Caco-2 (cell line): ENCODE measurements around the gene EXOSC6. TPM values are rescaled to one million over a fixed set of nuclear protein-coding genes. Genes with fewer than 3 reads are reported as not detected.

Source experiments
- BruUV-seq: library from RNA; stranded (reverse); fragments of 400-500 nt; replicated peaks from 2 replicates; lab custom pipeline; 2021; lab: Mats Ljungman, UMichigan
- CTCF ChIA-PET: fragments of 300-600 bp; sonication (Branson Sonifier 250); formaldehyde crosslinking; loops from one replicate; lab custom pipeline; 2022; ENCODE audit warnings: antibody characterized with exemption; lab: Charles Lee
- POLR2A ChIA-PET: fragments of 300-600 bp; sonication (Branson Sonifier 250); formaldehyde crosslinking; loops from one replicate; lab custom pipeline; 2022; ENCODE audit warnings: antibody characterized with exemption; lab: Charles Lee
- DNase-seq, 2 experiments: peaks; one replicate each; pipeline versions ENCODE4 v3.0.0 to v3.0.0-alpha.2; 2020 to 2022
- H3K27me3 ChIP-seq: replicated peaks from 2 replicates; pipeline ENCODE4 v1.6.0; 2011; ENCODE audit warnings: low read length; ENCODE audit not compliant: control insufficient read depth, insufficient read depth
- H3K36me3 ChIP-seq: 2 replicates; pipeline ENCODE4 v1.5.1; 2011; ENCODE audit warnings: low read length; ENCODE audit not compliant: control insufficient read depth, insufficient read depth
- H3K4me1 ChIP-seq: fragments of 250-450 bp; sonication (Bioruptor Pico); 2 replicates; pipeline ENCODE4 v1.5.1; 2020; ENCODE audit warnings: mild to moderate bottlenecking
- H3K4me3 ChIP-seq: 2 replicates; pipeline ENCODE4 v1.5.1; 2011; ENCODE audit warnings: low read depth, mild to moderate bottlenecking, control low read depth, low read length
- H3K9me3 ChIP-seq: fragments of 250-450 bp; sonication (Bioruptor Pico); 2 replicates; pipeline ENCODE4 v1.5.1; 2020; ENCODE audit warnings: mild to moderate bottlenecking, moderate library complexity
- H3K27ac Mint-ChIP-seq: one replicate; pipeline ENCODE4 v1.8.0; 2022; ENCODE audit warnings: mixed read lengths; ENCODE audit not compliant: unreplicated experiment
- H3K27me3 Mint-ChIP-seq: one replicate; pipeline ENCODE4 v1.8.0; 2022; ENCODE audit warnings: mixed read lengths; ENCODE audit not compliant: insufficient read depth, unreplicated experiment
- H3K36me3 Mint-ChIP-seq: one replicate; pipeline ENCODE4 v1.8.0; 2022; ENCODE audit warnings: mild to moderate bottlenecking, mixed read lengths; ENCODE audit not compliant: insufficient read depth, unreplicated experiment
- H3K4me1 Mint-ChIP-seq: one replicate; pipeline ENCODE4 v1.8.0; 2022; ENCODE audit warnings: low read depth, mixed read lengths; ENCODE audit not compliant: unreplicated experiment
- H3K4me3 Mint-ChIP-seq: one replicate; pipeline ENCODE4 v1.8.0; 2022; ENCODE audit warnings: mild to moderate bottlenecking, moderate library complexity, mixed read lengths; ENCODE audit not compliant: unreplicated experiment
- H3K9me3 Mint-ChIP-seq: one replicate; pipeline ENCODE4 v1.8.0; 2022; ENCODE audit warnings: mixed read lengths; ENCODE audit not compliant: unreplicated experiment
- CTCF ChIP-seq, 2 experiments: fragments of 200-600 bp in 1 of 2; IDR thresholded peaks; 1 replicate in 1 of 2; 2 replicates in 1 of 2; pipeline versions ENCODE4 v1.5.1 to v1.8.0; 2011 to 2022; ENCODE audit warnings: antibody characterized with exemption in 1 of 2, control low read depth in 1 of 2, inconsistent platforms in 1 of 2, low read depth in 1 of 2, low read length in 1 of 2, mild to moderate bottlenecking in 1 of 2, moderate library complexity in 1 of 2; ENCODE audit not compliant: insufficient read depth in 1 of 2, severe bottlenecking in 1 of 2, unreplicated experiment in 1 of 2
- intact Hi-C: fragments of 100-400 bp; cut with micrococcal nuclease; formaldehyde crosslinking; loops from one replicate; pipeline ENCODE4 v1.10.0; 2022; ENCODE audit not compliant: unreplicated experiment
- total RNA-seq: library from RNA; stranded (reverse); gene quantifications from 2 replicates; pipeline ENCODE4 v1.2.3, GENCODE V29; 2022

EXOSC6 gene
- total RNA-seq, 1 experiment from 2014 or later = 34.6 TPM

DNA sequence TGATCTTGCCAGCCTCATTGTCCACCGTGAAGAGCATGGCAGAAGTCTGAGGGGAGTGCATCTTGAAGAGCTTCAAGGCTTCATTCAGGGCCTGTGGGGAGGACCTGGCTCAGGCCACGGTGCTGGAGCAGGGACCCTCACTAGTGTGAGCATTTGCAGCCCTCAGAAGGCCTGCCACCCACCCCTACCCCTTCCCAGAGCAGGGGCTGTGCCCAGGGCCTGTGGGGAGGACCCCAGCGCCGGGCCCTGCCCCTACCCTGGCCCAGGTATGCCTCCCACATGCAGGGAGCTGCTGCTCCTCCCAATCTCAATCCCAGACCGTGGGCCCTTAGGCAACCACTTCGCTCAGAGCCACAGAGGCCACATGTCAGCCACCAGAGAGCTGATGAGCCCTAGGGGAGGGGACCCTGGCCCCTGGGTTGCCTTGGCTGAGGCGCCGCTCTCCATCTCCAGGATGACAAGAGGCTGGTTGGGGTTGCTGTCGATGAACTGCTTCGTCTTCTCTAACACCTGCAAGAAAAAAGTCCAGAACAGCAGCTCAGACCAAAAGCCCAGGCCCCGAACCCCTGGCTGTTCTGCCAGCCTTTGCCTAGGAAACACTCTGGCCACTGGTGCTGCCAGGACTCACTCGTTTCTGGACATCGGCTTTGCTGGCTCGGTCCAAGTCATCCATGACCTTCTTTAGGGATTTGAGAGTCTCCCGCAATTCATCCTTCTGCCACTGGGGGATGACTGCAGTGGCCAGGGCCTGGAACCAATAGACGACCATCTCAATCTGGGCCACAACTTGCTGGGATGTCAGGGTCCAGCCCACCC is 1.8 kb upstream of the EXOSC6 start:
- H3K27me3 ChIP-seq = no peaks in the 10 kb centered on the region
- peak overlapping the region; percentile 50 for H3K27ac Mint-ChIP-seq
- H3K27me3 Mint-ChIP-seq = no peaks in the 10 kb centered on the region
- H3K4me1 Mint-ChIP-seq = no peaks in the 10 kb centered on the region
- ChIA-PET CTCF (interaction anchor here (0.7 to 0.8 kb wide), 4 partner anchors 11 to 128 kb away, joined by 3 to 6 read pairs (median 3); no protein-coding TSS in a partner anchor), POLR2A (no interaction called here)
- H3K36me3 Mint-ChIP-seq = peaks cover 99% of the 10 kb centered on the region
- no peaks in the 10 kb centered on the region for H3K9me3 ChIP-seq
- H3K4me3 Mint-ChIP-seq = no peak overlapping the region
- TF ChIP-seq CTCF (IDR thresholded peaks at IDR 0.05; ENCODE audit: insufficient read depth in 1 of 2, low read depth in 1 of 2, low read length in 1 of 2, severe bottlenecking in 1 of 2, unreplicated experiment in 1 of 2) = peak; percentile 80 to 81
- H3K4me3 ChIP-seq = no peak overlapping the region
- no TSS peak for BruUV-seq
- H3K4me1 ChIP-seq = no peaks in the 10 kb centered on the region
- intact Hi-C loops = no loop called here
- peak; percentile 72 to 82 for DNase-seq
- peaks cover 10% of the 10 kb centered on the region for H3K36me3 ChIP-seq
- H3K9me3 Mint-ChIP-seq = no peaks in the 10 kb centered on the region

DNA sequence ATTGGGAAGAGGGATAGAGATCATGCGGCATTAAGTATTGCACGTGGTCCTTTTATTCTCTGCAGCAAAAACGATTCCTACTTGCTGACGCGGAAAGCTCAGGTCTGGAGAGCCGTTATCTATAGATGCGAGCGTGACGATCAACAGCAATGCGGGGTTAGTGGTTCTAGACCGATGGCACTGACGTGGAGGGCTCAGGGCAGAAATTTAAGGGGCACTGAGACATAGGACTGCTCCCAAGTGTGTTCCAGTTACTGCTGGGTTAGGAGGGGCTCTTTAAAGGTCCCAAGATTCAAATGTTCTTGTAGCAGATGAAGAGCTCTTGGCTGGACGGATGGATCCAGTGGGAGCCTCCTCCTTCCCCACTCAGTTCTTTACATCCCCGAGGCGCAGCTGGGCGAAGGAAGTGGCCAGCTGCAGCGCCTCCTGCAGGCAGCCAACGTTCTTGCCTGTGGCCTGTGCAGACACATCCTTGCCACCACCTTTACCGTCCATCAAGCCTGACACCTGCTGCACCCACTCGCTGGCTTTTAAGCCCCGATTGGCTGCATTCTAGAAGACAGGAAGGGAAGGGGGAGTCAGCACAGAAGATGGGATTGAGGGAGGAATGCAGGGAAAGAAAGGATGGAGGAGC is 732 bp upstream of the EXOSC6 start:
- Mint-ChIP-seq H3K9me3 (no peaks in the 10 kb centered on the region), H3K27ac (peak overlapping the region; percentile 89), H3K27me3 (no peaks in the 10 kb centered on the region), H3K36me3 (peaks cover 92% of the 10 kb centered on the region), H3K4me1 (no peaks in the 10 kb centered on the region), H3K4me3 (peak overlapping the region; percentile 82)
- intact Hi-C loops = no loop called here
- ChIA-PET POLR2A (interaction anchor here (1.2 kb wide), 1 partner anchor 37 kb away, joined by 3 read pairs; the partner anchor contains the start of gene AARS1), CTCF (interaction anchor here (0.5 to 2.2 kb wide), 9 partner anchors 15 to 157 kb away, joined by 3 to 11 read pairs (median 5); partner anchors contain the start of genes AARS1 and DDX19A)
- Histone ChIP-seq H3K4me3 (no peak overlapping the region), H3K36me3 (peaks cover 10% of the 10 kb centered on the region), H3K27me3 (no peaks in the 10 kb centered on the region), H3K9me3 (no peaks in the 10 kb centered on the region), H3K4me1 (no peaks in the 10 kb centered on the region)
- BruUV-seq = TSS peak; percentile 41
- peak; percentile 48 to 52 for TF ChIP-seq CTCF (IDR thresholded peaks at IDR 0.05; ENCODE audit: insufficient read depth in 1 of 2, low read depth in 1 of 2, low read length in 1 of 2, severe bottlenecking in 1 of 2, unreplicated experiment in 1 of 2)
- peak; percentile 63 to 65 for DNase-seq
